K562 (cell line): Measurements from ENCODE around the gene RGS7.

Experiments used
- CREB1 ChIP-seq, 2 experiments: sonication (generic) in 1 of 2; formaldehyde crosslinking in 1 of 2; IDR thresholded peaks; 2 replicates each; pipeline versions ENCODE4 v1.6.1 to v1.8.0; 2012 to 2022; ENCODE audit warnings: inconsistent platforms in 1 of 2, mild to moderate bottlenecking in 1 of 2, missing genetic modification reagents in 1 of 2, moderate library complexity in 1 of 2
- MXI1 ChIP-seq: IDR thresholded peaks from 2 replicates; pipeline ENCODE4 v1.6.1; 2011; ENCODE audit warnings: low read depth, mild to moderate bottlenecking, improper control_type of control experiment, low read length
- NFIC ChIP-seq: fragments of 450-650 bp; IDR thresholded peaks from 2 replicates; pipeline ENCODE4 v1.6.1; 2017; ENCODE audit warnings: mild to moderate bottlenecking, inconsistent platforms
- SMC3 ChIP-seq: conservative IDR thresholded peaks from 2 replicates; pipeline ENCODE4 v1.6.1; 2011; ENCODE audit warnings: low read depth, low read length, improper control_type of control experiment; ENCODE audit not compliant: insufficient read depth
- ZNF133 ChIP-seq: fragments of 250-450 bp; sonication (Bioruptor Pico); IDR thresholded peaks from 2 replicates; pipeline ENCODE4 v1.4.0; 2020; ENCODE audit warnings: mild to moderate bottlenecking
- TF ChIP-seq, protein P1 (sequence below): sonication (generic); formaldehyde crosslinking; IDR thresholded peaks from 2 replicates; pipeline ENCODE4 v1.8.1; 2023; ENCODE audit warnings: mild to moderate bottlenecking, missing genetic modification reagents

DNA sequence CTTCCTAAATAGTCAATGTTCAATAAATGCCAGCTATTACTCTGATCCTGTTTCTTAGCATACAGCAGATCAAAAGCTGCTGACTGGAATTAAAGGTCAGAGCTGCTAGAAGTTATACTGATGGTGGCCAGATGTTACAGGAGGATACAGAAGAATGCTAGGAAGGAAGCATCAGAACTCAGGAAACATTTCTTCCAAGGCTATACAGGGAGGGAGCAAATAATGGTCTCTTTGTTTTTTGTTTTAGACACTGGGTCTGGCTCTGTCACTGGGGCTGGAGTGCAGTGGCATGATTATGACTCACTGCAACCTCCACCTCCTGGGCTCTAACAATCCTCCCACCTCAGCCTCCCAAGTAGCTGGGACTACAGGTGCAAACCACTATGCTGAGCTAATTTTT is 175.5 kb downstream of the RGS7 start:
- TF ChIP-seq SMC3 (no peak), ZNF133 (CRISPR knock-in tag) (no peak), NFIC (no peak), CREB1 (IDR thresholded peaks at IDR 0.05) (no peak), CREB1 (CRISPR knock-in tag; IDR thresholded peaks at IDR 0.05) (no peak), MXI1 (no peak)
- TF ChIP-seq, protein P1, sequence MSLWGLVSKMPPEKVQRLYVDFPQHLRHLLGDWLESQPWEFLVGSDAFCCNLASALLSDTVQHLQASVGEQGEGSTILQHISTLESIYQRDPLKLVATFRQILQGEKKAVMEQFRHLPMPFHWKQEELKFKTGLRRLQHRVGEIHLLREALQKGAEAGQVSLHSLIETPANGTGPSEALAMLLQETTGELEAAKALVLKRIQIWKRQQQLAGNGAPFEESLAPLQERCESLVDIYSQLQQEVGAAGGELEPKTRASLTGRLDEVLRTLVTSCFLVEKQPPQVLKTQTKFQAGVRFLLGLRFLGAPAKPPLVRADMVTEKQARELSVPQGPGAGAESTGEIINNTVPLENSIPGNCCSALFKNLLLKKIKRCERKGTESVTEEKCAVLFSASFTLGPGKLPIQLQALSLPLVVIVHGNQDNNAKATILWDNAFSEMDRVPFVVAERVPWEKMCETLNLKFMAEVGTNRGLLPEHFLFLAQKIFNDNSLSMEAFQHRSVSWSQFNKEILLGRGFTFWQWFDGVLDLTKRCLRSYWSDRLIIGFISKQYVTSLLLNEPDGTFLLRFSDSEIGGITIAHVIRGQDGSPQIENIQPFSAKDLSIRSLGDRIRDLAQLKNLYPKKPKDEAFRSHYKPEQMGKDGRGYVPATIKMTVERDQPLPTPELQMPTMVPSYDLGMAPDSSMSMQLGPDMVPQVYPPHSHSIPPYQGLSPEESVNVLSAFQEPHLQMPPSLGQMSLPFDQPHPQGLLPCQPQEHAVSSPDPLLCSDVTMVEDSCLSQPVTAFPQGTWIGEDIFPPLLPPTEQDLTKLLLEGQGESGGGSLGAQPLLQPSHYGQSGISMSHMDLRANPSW (CRISPR knock-in tag) = no peak
